Sigmoid colon (tissue), 7 donors: ENCODE results near the gene CD101. TPM values are rescaled to one million over a fixed set of nuclear protein-coding genes. Genes with fewer than 3 reads are reported as not detected.

Experiments used
- DNase-seq: peaks from one replicate; pipeline ENCODE4 v3.0.0-alpha.2; 2019
- H3K27ac ChIP-seq, 4 donors: fragments of 200-600 bp; sonication (generic); one replicate each; pipeline ENCODE4 v1.5.1; 2016 to 2019; ENCODE audit warnings: mild to moderate bottlenecking in 1 of 4
- H3K27me3 ChIP-seq, 3 donors: fragments of 200-600 bp; sonication (generic); one replicate each; pipeline ENCODE4 v1.5.1; 2019; ENCODE audit warnings: mild to moderate bottlenecking in 1 of 3
- H3K36me3 ChIP-seq, 4 donors: fragments of 200-600 bp; sonication (generic); one replicate each; pipeline ENCODE4 v1.5.1; 2016 to 2019
- H3K4me1 ChIP-seq, 4 donors: fragments of 200-600 bp; sonication (generic); one replicate each; pipeline ENCODE4 v1.5.1; 2017 to 2019
- H3K4me3 ChIP-seq, 4 donors: fragments of 200-600 bp; sonication (generic); one replicate each; pipeline ENCODE4 v1.5.1; 2017 to 2019; ENCODE audit warnings: mild to moderate bottlenecking in 2 of 4, moderate library complexity in 1 of 4
- H3K9me3 ChIP-seq, 4 donors: fragments of 200-600 bp in 3 of 4; sonication (generic) in 3 of 4; one replicate each; pipeline versions ENCODE4 v1.5.1 to v1.6.1; 2013 to 2019
- EP300 ChIP-seq, 4 donors: sonication (generic); formaldehyde crosslinking; IDR thresholded peaks; one replicate each; pipeline ENCODE4 v1.6.1; 2017; ENCODE audit warnings: antibody characterized with exemption in 4 of 4
- POLR2A ChIP-seq, 2 donors: fragments of 450-650 bp; IDR thresholded peaks; one replicate each; pipeline ENCODE4 v1.6.1; 2016; ENCODE audit warnings: antibody characterized with exemption in 2 of 2, mild to moderate bottlenecking in 2 of 2, moderate library complexity in 2 of 2
- POLR2AphosphoS5 ChIP-seq, 4 donors: sonication (generic); formaldehyde crosslinking; IDR thresholded peaks; one replicate each; pipeline ENCODE4 v1.6.1; 2017; ENCODE audit warnings: antibody characterized with exemption in 4 of 4
- WGBS, 2 donors: extraction: QIAGEN DNeasy Blood & Tissue Kit; methylation state at CpG; one replicate each; pipeline ENCODE4 v1.1.7; 2013; 5-methylcytosine and 5-hydroxymethylcytosine counted together
- intact Hi-C: fragments of 100-400 bp; cut with DNase I; formaldehyde crosslinking; loops from one replicate; pipeline ENCODE4 v1.15.1; 2023
- polyA plus RNA-seq, 3 donors: library from polyadenylated mRNA; stranded (reverse); fragments of 200-250 nt; gene quantifications; one replicate each; pipeline ENCODE4 v1.2.3, GENCODE V29; 2013
- total RNA-seq, 4 donors: library from RNA; depleted of rRNA; stranded (reverse); fragments of >200 nt; gene quantifications; one replicate each; pipeline ENCODE4 v1.1.0, GENCODE V29; 2016
- TF ChIP-seq, protein P1 (sequence below), 4 experiments: fragments of 450-650 bp in 3 of 4; fragments of 200-600 bp in 1 of 4; IDR thresholded peaks; one replicate each; pipeline ENCODE4 v1.5.1; 2016 to 2019; ENCODE audit warnings: antibody characterized with exemption in 4 of 4, mild to moderate bottlenecking in 3 of 4, moderate library complexity in 2 of 4
- donor health status: healthy with polysubstance abuse.
- donor health status: Bipolar disorder and iron deficiency.
- donor health status: healthy.

Gene CD101
- total and polyA plus RNA-seq, 7 donors, result 0.60 to 1.7 (median 1.1) TPM

DNA sequence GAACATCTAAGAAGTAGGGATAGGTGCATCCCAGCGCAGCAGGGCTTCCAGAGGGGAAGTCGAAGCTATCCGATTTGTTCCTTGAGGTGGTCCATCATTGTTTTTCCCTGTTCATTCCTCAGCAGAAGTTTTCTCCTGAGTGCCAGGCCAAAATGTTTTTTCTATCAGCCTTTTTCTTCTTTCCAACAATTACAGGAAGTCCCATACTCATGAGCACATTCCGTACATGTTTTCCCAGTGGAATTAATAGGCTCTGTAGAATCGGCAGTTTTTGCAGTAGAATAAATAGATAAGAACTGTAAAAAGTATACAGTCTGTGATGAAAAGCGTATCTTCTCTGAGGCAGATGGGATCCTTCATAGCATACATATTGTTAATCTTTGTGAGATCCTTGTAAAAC lies 24.8 kb downstream of the CD101 start:
- TF ChIP-seq, protein P1, sequence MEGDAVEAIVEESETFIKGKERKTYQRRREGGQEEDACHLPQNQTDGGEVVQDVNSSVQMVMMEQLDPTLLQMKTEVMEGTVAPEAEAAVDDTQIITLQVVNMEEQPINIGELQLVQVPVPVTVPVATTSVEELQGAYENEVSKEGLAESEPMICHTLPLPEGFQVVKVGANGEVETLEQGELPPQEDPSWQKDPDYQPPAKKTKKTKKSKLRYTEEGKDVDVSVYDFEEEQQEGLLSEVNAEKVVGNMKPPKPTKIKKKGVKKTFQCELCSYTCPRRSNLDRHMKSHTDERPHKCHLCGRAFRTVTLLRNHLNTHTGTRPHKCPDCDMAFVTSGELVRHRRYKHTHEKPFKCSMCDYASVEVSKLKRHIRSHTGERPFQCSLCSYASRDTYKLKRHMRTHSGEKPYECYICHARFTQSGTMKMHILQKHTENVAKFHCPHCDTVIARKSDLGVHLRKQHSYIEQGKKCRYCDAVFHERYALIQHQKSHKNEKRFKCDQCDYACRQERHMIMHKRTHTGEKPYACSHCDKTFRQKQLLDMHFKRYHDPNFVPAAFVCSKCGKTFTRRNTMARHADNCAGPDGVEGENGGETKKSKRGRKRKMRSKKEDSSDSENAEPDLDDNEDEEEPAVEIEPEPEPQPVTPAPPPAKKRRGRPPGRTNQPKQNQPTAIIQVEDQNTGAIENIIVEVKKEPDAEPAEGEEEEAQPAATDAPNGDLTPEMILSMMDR (IDR thresholded peaks at IDR 0.05), result no peak
- no peak for TF ChIP-seq EP300 (IDR thresholded peaks at IDR 0.05)
- no peak for TF ChIP-seq POLR2AphosphoS5 (IDR thresholded peaks at IDR 0.05)
- no peak for TF ChIP-seq POLR2A (IDR thresholded peaks at IDR 0.05)
- 74 to 86% methylated on average over 6 of the region's 6 CpGs for WGBS, 2 donors
- H3K9me3 ChIP-seq, result no peaks in the 10 kb centered on the region
- peaks cover 0 to 7% (median 5%) of the 10 kb centered on the region in 4 donors for H3K4me1 ChIP-seq
- H3K27me3 ChIP-seq, result no peaks in the 10 kb centered on the region
- H3K4me3 ChIP-seq, result no peak overlapping the region
- H3K36me3 ChIP-seq, result no peaks in the 10 kb centered on the region
- intact Hi-C loops, result no loop called here
- DNase-seq, result no peak
- H3K27ac ChIP-seq, result no peak overlapping the region

DNA sequence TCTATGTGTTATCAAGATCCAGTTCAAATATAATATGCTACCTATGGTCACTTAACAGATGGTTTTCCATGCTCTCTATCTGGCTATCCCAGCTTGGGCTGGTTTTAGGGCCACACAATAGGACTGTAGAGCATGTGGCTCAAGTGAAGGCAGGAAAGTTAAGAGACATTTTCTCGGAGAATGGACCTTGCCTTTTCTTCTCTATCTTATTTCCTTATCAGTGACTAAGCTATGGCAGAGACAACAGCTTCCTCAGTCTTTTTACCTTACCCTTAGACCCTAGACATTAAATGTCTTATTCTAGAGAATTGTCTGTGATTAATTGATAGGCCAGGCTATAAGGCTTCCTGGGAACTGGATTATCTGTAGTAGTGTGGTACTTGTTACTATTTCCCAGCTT lies 28.1 kb downstream of the CD101 start:
- Histone ChIP-seq H3K4me1 (peaks cover 0 to 7% (median 5%) of the 10 kb centered on the region in 4 donors), H3K27me3 (no peaks in the 10 kb centered on the region), H3K27ac (no peak overlapping the region), H3K4me3 (no peak overlapping the region), H3K9me3 (no peaks in the 10 kb centered on the region), H3K36me3 (peaks cover 0 to 4% (median 0%) of the 10 kb centered on the region in 4 donors)
- no peak for DNase-seq
- intact Hi-C loops, result no loop called here
- TF ChIP-seq POLR2A (IDR thresholded peaks at IDR 0.05), result no peak
- no peak for TF ChIP-seq POLR2AphosphoS5 (IDR thresholded peaks at IDR 0.05)
- TF ChIP-seq, protein P1 (IDR thresholded peaks at IDR 0.05), result no peak
- TF ChIP-seq EP300 (IDR thresholded peaks at IDR 0.05), result no peak
- 65 to 90% methylated on average over 1 of the region's 1 CpG for WGBS, 2 donors

DNA sequence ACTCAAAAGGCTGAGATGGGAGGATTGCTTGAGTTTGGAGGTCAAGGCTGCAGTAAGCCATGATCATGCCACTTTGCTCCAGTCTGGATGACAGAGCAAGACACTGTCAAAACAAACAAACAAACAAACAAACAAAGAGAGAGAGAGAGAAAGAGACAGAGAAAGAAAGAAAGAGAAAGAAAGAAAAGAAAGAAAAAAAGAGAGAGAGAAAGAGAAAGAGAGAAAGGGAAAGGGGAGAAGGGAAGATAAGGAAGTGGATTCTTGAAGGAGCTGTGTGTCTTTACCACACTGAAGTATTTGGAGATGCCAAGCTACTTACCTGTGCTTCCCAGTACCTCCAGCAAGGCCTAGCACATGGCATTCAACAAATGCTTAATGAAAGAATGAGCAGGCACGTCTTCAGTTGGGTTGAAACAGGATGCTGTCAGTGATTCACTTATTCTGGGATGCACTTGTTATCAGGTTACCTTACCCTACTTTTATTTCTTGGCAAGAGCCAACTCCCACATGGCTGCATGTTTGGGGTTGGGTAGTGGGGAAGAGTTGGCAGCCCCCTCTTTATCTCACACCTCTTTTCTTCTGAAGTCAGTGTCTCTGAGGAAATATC lies 28.8 kb downstream of the CD101 start:
- Histone ChIP-seq H3K27me3 (no peaks in the 10 kb centered on the region), H3K4me3 (no peak overlapping the region), H3K9me3 (no peaks in the 10 kb centered on the region), H3K4me1 (peaks cover 0 to 7% (median 5%) of the 10 kb centered on the region in 4 donors), H3K36me3 (peaks cover 0 to 4% (median 0%) of the 10 kb centered on the region in 4 donors), H3K27ac (no peak overlapping the region)
- WGBS, 2 donors, result 88 to 96% methylated on average over 1 of the region's 1 CpG
- TF ChIP-seq EP300 (IDR thresholded peaks at IDR 0.05) (no peak), POLR2A (IDR thresholded peaks at IDR 0.05) (no peak), POLR2AphosphoS5 (IDR thresholded peaks at IDR 0.05) (no peak)
- TF ChIP-seq, protein P1 (IDR thresholded peaks at IDR 0.05), result no peak
- no peak for DNase-seq
- intact Hi-C loops, result no loop called here

DNA sequence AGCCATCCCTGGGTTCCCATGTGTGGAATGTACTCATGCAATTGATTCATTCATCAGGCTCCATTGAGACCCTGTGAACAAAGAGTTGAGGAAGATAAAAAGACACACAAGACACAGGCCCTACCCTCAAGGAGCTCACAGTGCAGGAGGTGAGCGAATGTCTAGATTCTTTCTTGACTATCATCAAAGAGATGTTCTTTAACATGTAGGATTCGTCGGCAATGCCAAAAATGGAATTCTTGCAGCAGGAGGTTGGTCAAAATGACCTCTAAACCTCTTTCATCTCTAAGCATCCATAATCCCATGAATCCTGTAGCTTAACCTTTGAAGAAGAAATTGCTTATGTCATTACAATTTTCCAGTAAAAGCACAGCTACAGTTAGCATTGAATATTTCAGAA lies 30.7 kb downstream of the CD101 start:
- Histone ChIP-seq H3K27me3 (no peaks in the 10 kb centered on the region), H3K27ac (no peak overlapping the region), H3K9me3 (no peaks in the 10 kb centered on the region), H3K4me1 (no peaks in the 10 kb centered on the region), H3K4me3 (no peak overlapping the region), H3K36me3 (peaks cover 0 to 4% (median 0%) of the 10 kb centered on the region in 4 donors)
- no peak for DNase-seq
- intact Hi-C loops, result no loop called here
- TF ChIP-seq POLR2A (IDR thresholded peaks at IDR 0.05), result no peak
- TF ChIP-seq, protein P1 (IDR thresholded peaks at IDR 0.05), result no peak
- no peak for TF ChIP-seq POLR2AphosphoS5 (IDR thresholded peaks at IDR 0.05)
- whole genome bisulfite sequencing, 2 donors, result 97% methylated on average over 3 of the region's 3 CpGs
